HL-60 (cell line): ENCODE measurements around the gene ALDH7A1.

Experiments
- DNase-seq, 2 experiments: peaks; one replicate each; pipeline ENCODE4 v3.0.0-alpha.2; 2010 to 2020; ENCODE audit warnings: low read depth in 1 of 2, low spot score in 1 of 2
- H3K27ac ChIP-seq: fragments of 250-450 bp; sonication (Bioruptor Pico); replicated peaks from 2 replicates; pipeline ENCODE4 v1.5.1; 2020; ENCODE audit warnings: mild to moderate bottlenecking, moderate library complexity
- H3K27me3 ChIP-seq: fragments of 250-450 bp; sonication (Bioruptor Pico); 2 replicates; pipeline ENCODE4 v1.5.1; 2021; ENCODE audit warnings: mild to moderate bottlenecking, moderate library complexity; ENCODE audit not compliant: insufficient read depth, poor library complexity, severe bottlenecking
- H3K4me3 ChIP-seq: replicated peaks from 2 replicates; pipeline ENCODE4 v1.5.1; 2011; ENCODE audit warnings: mild to moderate bottlenecking, control low read depth, low read length; ENCODE audit not compliant: insufficient read depth
- GABPA ChIP-seq: IDR thresholded peaks from 2 replicates; pipeline ENCODE4 v1.6.1; 2012; ENCODE audit warnings: low read depth
- POLR2AphosphoS5 ChIP-seq: IDR thresholded peaks from 2 replicates; pipeline ENCODE4 v1.6.1; 2012; ENCODE audit warnings: low read depth
- SPI1 ChIP-seq: IDR thresholded peaks from 2 replicates; pipeline ENCODE4 v1.6.1; 2012; ENCODE audit warnings: low read depth, mild to moderate bottlenecking, borderline replicate concordance
- TF ChIP-seq, protein P1 (sequence below): IDR thresholded peaks from one replicate; pipeline ENCODE4 v1.5.1; 2011; ENCODE audit warnings: low read length, control low read depth, inconsistent platforms; ENCODE audit not compliant: insufficient read depth
- TF ChIP-seq, protein P2 (sequence below): IDR thresholded peaks from 2 replicates; pipeline ENCODE4 v1.6.1; 2012; ENCODE audit warnings: low read depth; ENCODE audit not compliant: insufficient replicate concordance

The ALDH7A1 gene

DNA sequence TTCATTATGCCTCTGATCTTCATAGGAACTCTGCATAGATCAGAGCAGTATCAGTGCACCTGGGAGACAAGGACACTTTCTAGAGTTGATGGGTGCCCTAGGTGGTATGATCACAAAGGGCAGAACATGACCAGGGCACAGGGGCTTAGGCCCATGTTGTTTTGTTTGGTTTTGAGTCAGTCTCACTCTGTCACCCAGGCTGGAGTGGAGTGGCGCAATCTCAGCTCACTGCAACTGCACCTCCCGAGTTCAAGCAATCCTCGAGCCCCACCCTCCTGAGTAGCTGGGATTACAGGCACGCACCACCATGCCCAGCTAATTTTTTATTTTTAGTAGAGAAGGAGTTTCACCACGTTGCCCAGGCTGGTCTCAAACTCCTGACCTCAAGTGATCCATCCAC is 17.6 kb downstream of the ALDH7A1 start:
- H3K4me3 ChIP-seq, result no peak overlapping the region
- no peak overlapping the region for H3K27ac ChIP-seq
- TF ChIP-seq GABPA (no peak), SPI1 (no peak), POLR2AphosphoS5 (no peak)
- TF ChIP-seq, protein P1, sequence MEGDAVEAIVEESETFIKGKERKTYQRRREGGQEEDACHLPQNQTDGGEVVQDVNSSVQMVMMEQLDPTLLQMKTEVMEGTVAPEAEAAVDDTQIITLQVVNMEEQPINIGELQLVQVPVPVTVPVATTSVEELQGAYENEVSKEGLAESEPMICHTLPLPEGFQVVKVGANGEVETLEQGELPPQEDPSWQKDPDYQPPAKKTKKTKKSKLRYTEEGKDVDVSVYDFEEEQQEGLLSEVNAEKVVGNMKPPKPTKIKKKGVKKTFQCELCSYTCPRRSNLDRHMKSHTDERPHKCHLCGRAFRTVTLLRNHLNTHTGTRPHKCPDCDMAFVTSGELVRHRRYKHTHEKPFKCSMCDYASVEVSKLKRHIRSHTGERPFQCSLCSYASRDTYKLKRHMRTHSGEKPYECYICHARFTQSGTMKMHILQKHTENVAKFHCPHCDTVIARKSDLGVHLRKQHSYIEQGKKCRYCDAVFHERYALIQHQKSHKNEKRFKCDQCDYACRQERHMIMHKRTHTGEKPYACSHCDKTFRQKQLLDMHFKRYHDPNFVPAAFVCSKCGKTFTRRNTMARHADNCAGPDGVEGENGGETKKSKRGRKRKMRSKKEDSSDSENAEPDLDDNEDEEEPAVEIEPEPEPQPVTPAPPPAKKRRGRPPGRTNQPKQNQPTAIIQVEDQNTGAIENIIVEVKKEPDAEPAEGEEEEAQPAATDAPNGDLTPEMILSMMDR, result no peak
- TF ChIP-seq, protein P2, sequence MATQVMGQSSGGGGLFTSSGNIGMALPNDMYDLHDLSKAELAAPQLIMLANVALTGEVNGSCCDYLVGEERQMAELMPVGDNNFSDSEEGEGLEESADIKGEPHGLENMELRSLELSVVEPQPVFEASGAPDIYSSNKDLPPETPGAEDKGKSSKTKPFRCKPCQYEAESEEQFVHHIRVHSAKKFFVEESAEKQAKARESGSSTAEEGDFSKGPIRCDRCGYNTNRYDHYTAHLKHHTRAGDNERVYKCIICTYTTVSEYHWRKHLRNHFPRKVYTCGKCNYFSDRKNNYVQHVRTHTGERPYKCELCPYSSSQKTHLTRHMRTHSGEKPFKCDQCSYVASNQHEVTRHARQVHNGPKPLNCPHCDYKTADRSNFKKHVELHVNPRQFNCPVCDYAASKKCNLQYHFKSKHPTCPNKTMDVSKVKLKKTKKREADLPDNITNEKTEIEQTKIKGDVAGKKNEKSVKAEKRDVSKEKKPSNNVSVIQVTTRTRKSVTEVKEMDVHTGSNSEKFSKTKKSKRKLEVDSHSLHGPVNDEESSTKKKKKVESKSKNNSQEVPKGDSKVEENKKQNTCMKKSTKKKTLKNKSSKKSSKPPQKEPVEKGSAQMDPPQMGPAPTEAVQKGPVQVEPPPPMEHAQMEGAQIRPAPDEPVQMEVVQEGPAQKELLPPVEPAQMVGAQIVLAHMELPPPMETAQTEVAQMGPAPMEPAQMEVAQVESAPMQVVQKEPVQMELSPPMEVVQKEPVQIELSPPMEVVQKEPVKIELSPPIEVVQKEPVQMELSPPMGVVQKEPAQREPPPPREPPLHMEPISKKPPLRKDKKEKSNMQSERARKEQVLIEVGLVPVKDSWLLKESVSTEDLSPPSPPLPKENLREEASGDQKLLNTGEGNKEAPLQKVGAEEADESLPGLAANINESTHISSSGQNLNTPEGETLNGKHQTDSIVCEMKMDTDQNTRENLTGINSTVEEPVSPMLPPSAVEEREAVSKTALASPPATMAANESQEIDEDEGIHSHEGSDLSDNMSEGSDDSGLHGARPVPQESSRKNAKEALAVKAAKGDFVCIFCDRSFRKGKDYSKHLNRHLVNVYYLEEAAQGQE, result no peak
- DNase-seq, result no peak
- H3K27me3 ChIP-seq, result no peaks in the 10 kb centered on the region

DNA sequence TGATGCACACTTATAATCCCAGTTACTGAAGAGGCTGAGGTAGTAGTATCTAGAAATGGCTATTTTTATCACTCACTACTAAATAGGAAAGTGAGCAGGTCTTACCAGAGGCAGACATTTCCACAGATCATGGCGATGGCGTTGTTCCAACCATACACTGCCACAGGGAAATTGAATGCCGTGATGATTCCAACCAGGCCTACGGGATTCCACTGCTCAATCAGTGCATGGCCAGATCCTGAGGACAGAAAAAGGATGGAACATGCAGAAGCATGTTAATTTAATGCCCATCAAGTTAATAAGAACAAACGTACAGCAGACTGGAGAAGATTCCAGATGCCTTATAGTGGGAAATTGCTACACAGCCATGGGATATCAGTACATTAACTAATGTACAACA is 18.0 kb downstream of the ALDH7A1 start:
- no peak for DNase-seq
- TF ChIP-seq, protein P2, result no peak
- H3K27me3 ChIP-seq, result no peaks in the 10 kb centered on the region
- H3K27ac ChIP-seq, result no peak overlapping the region
- H3K4me3 ChIP-seq, result no peak overlapping the region

DNA sequence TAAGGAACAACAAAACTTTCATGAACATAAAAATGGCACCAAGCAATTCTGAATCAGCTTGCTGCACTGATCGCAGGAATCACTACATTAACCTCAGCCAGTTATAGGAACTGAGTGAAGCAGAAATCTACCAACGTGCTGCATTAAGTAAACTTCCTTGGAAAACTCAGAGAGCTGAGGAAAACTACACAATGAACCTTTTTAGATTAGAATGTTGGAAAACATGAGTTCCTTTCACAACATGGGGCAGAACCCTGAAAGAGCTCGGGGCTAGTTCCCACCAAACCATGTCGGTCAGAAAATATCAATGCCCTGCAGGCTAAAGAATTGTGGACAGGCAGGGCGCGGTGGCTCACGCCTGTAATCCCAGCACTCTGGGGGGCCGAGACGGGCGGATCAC is 19.4 kb downstream of the ALDH7A1 start:
- DNase-seq, result no peak
- H3K27me3 ChIP-seq, result no peaks in the 10 kb centered on the region
- TF ChIP-seq, protein P2, result no peak
- TF ChIP-seq GABPA (no peak), POLR2AphosphoS5 (no peak), SPI1 (no peak)
- TF ChIP-seq, protein P1, result no peak
- H3K4me3 ChIP-seq, result no peak overlapping the region
- no peak overlapping the region for H3K27ac ChIP-seq

DNA sequence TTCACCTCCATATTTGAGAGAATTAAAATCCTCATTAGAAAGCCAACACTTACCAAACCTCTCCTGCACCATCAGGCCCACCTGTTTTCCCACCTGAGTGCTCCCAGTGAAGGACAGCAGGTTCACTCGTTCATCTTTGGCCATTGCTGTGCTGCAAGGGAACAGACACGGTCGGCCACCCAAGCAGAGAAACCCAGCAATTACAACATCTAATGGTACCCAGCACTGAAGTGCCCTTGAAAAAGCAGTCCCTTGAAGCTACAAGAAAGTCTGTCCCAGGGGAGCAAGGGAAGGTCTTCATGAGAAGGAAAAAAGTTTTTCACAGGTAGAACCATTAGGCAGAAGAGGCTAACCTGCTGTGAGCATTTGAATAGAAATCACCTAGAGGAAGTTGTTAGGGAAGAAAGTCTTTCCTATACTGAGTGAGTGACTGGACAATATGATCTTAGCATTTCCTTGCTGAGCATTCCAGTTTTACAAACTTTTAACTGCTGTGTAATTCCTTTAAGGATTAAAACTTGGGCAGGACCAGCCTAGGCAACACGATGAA is 26.7 kb downstream of the ALDH7A1 start:
- H3K4me3 ChIP-seq, result no peak overlapping the region
- no peak for TF ChIP-seq GABPA
- no peak for TF ChIP-seq POLR2AphosphoS5
- TF ChIP-seq SPI1, result no peak
- TF ChIP-seq, protein P1, result no peak
- TF ChIP-seq, protein P2, result no peak
- H3K27ac ChIP-seq, result no peak overlapping the region
- H3K27me3 ChIP-seq, result no peaks in the 10 kb centered on the region
- no peak for DNase-seq
